Right lobe of liver (tissue), 6 donors: ENCODE data around the gene PLG. TPM values are rescaled to one million over a fixed set of nuclear protein-coding genes. Genes with fewer than 3 reads are reported as not detected.
"Not testable (repeated sequence)": the region's sequence is repeated elsewhere in the genome, so short reads cannot be mapped to it uniquely, and the experiment has no call there.

Experiments used
- ATAC-seq, 4 donors: fragments of 200-7000 bp; cut with Tn5 transposase; one replicate each; pipeline ENCODE4 v1.9.1; 2020; ENCODE audit warnings: mild to moderate bottlenecking in 4 of 4, moderate library complexity in 4 of 4
- DNase-seq, 3 donors: peaks; one replicate each; pipeline ENCODE4 v3.0.0-alpha.2; 2020
- H3K27ac ChIP-seq, 3 donors: fragments of 200-600 bp; one replicate each; pipeline ENCODE4 v1.8.0; 2022
- H3K27me3 ChIP-seq, 2 donors: fragments of 200-600 bp; one replicate each; pipeline ENCODE4 v1.8.0; 2022
- H3K36me3 ChIP-seq, 4 donors: fragments of 200-600 bp; sonication (generic) in 1 of 4; one replicate each; pipeline versions ENCODE4 v1.5.1 to v1.8.0; 2017 to 2022; ENCODE audit warnings: control low read depth in 1 of 4
- H3K4me1 ChIP-seq, 4 donors: fragments of 200-600 bp; sonication (generic) in 1 of 4; one replicate each; pipeline versions ENCODE4 v1.5.1 to v1.8.0; 2017 to 2022; ENCODE audit warnings: control low read depth in 1 of 4
- H3K4me3 ChIP-seq, 3 donors: fragments of 200-600 bp; one replicate each; pipeline ENCODE4 v1.8.0; 2022
- H3K9me3 ChIP-seq, 4 donors: fragments of 200-600 bp; sonication (generic) in 1 of 4; one replicate each; pipeline versions ENCODE4 v1.5.1 to v1.8.0; 2017 to 2022; ENCODE audit warnings: control low read depth in 1 of 4
- CTCF ChIP-seq, 4 donors: fragments of 200-600 bp in 3 of 4; fragments of 450-650 bp in 1 of 4; IDR thresholded peaks; one replicate each; pipeline versions ENCODE4 v1.5.1 to v1.8.0; 2016 to 2022; ENCODE audit warnings: antibody characterized with exemption in 4 of 4, mild to moderate bottlenecking in 2 of 4
- POLR2A ChIP-seq: fragments of 450-650 bp; IDR thresholded peaks from one replicate; pipeline ENCODE4 v1.6.1; 2017; ENCODE audit warnings: antibody characterized with exemption, mild to moderate bottlenecking
- WGBS: methylation state at CpG from one replicate; pipeline ENCODE4 v1.1.6; 2018; ENCODE audit warnings: low coverage, low lambda C conversion rate; ENCODE audit not compliant: insufficient coverage; ENCODE audit errors: missing lambda C conversion rate; 5-methylcytosine and 5-hydroxymethylcytosine counted together
- intact Hi-C, 2 donors: fragments of 100-400 bp; cut with DNase I; formaldehyde crosslinking; loops; one replicate each; pipeline versions ENCODE4 v1.11.2 to v1.14.1; 2022
- total RNA-seq, 6 experiments: library from RNA; depleted of rRNA in 2 of 6; stranded (reverse); fragments of >200 nt in 2 of 6; fragmentation: NEBNext Ultra II Directional in 3 of 6; extraction: Animal tissue kit (Norgen Biotek cat#: 25700) in 3 of 6; gene quantifications; one replicate each; pipeline versions ENCODE4 v1.1.0 to v1.2.4, GENCODE V29; 2016 to 2023
- donor health status: DM: no; HTN: yes; CAD: no.
- donor health status: DM: no; HTN: no; CAD: no.
- donor health status: DM: no; HTN: no; CAD: no.
- donor health status: DM: no; HTN: yes; CAD: no.
- donor health status: DM: no; HTN: yes; CAD: no.

Gene PLG
- total RNA-seq, 6 experiments from 2014 or later = 756 to 3,432 (median 1,885) TPM

DNA sequence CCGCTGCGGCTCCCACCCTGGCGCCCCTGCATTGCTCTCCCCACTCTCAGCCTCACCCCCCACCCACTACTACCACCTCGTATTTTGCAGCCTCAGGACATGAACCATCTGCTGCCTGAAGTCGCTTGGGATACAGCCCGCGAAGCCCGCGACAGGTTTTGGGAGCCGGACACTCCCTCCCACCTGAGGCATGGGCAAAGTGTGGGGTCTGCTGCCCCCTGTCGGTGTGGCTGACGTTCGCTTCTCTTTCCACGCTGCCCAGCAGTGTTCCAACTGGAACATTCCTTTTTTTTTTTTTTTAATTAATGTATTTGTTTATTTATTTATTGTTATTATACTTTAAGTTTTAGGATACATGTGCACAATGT lies 22.7 kb upstream of the PLG start:
- Histone ChIP-seq H3K27me3 (no peaks in the 10 kb centered on the region), H3K9me3 (no peaks in the 10 kb centered on the region), H3K4me1 (peaks cover 0 to 4% (median 0%) of the 10 kb centered on the region in 4 donors), H3K4me3 (peak overlapping the region; percentile 44 to 58 (median 51)), H3K27ac (peak overlapping the region in 1 of 3 donors; percentile 40), H3K36me3 (no peaks in the 10 kb centered on the region)
- ATAC-seq (peak; percentile 92 to 95 (median 93)), DNase-seq (peak; percentile 71 to 73 (median 72))
- whole genome bisulfite sequencing = 4% methylated on average over 13 of the region's 14 CpGs
- TF ChIP-seq POLR2A (no peak), CTCF (IDR thresholded peaks at IDR 0.05) (peak; percentile 43 to 66 (median 55))
- intact Hi-C loops = no loop called here

GRCh38 chr6:160685101-160685761 lies 16.8 kb upstream of the PLG start:
- intact Hi-C loops, H3K4me3 ChIP-seq, H3K36me3 ChIP-seq, H3K27me3 ChIP-seq, H3K9me3 ChIP-seq, H3K4me1 ChIP-seq, ATAC-seq, DNase-seq: not testable (repeated sequence)
- H3K27ac ChIP-seq = peak overlapping the region in 1 of 3 donors; percentile 31
- WGBS = 73% methylated on average over 9 of the region's 32 CpGs

DNA sequence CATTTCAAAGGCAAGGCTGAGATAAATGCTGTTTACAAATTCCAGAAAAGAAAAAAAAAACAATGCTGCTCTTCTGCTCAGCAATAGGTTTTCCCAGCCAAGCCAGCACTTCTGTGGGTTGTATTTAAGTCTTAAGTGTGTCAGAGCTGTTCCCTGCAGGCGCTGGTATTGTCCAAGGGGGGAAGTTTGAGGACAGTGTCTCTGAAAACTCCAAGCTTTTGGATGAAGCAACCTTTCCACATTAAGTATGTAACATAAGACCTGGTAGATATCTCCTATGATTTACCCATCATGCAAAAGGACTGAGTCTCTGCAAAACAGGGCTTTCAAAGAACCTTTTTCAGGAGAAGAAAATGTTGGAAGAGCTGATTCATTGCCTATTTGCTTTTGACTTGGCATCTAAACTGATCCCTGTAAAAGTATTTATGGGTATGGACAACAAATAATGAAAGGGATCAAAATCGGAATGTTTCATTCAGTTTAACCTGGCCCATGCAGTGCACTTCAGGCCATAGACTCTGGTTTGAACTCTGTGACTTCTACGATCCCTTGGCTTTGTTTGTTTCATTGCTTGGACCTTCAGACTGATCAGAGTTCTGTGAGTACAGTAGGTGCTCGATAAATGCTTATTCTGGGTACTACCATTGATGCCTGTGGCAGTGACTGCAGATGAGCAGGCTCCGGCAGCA lies 16.1 kb upstream of the PLG start:
- WGBS = 62% methylated on average over 5 of the region's 5 CpGs

GRCh38 chr6:160690458-160690857 lies 11.6 kb upstream of the PLG start:
- no peak for ATAC-seq
- H3K36me3 ChIP-seq = no peaks in the 10 kb centered on the region
- peaks cover 0 to 21% (median 6%) of the 10 kb centered on the region in 4 donors for H3K4me1 ChIP-seq
- H3K4me3 ChIP-seq = no peak overlapping the region
- no peaks in the 10 kb centered on the region for H3K27me3 ChIP-seq
- DNase-seq = no peak
- H3K27ac ChIP-seq = no peak overlapping the region
- intact Hi-C loops = no loop called here
- TF ChIP-seq POLR2A (no peak), CTCF (IDR thresholded peaks at IDR 0.05) (no peak)
- WGBS = 63% methylated on average over 5 of the region's 9 CpGs
- H3K9me3 ChIP-seq = no peaks in the 10 kb centered on the region

More for the DNA sequence above, 16.1 kb upstream of the PLG start:
- peak overlapping the region in 1 of 3 donors; percentile 31 for H3K27ac ChIP-seq
- no peaks in the 10 kb centered on the region for H3K9me3 ChIP-seq
- no peak overlapping the region for H3K4me3 ChIP-seq
- no peaks in the 10 kb centered on the region for H3K36me3 ChIP-seq
- DNase-seq (no peak), ATAC-seq (peak; percentile 23 to 92 (median 74))
- H3K27me3 ChIP-seq = no peaks in the 10 kb centered on the region
- TF ChIP-seq POLR2A = no peak
- TF ChIP-seq CTCF (IDR thresholded peaks at IDR 0.05) = no peak
- H3K4me1 ChIP-seq = peaks cover 0 to 7% (median 0%) of the 10 kb centered on the region in 4 donors
- intact Hi-C loops = no loop called here

- peak overlapping the region in 1 of 3 donors; percentile 66 for H3K27ac ChIP-seq
- WGBS = 74% methylated on average over 5 of the region's 5 CpGs
- no peak overlapping the region for H3K4me3 ChIP-seq
- H3K4me1 ChIP-seq = peaks cover 0 to 23% (median 9%) of the 10 kb centered on the region in 4 donors
- DNase-seq (no peak), ATAC-seq (no peak)
- H3K9me3 ChIP-seq = no peaks in the 10 kb centered on the region
- H3K27me3 ChIP-seq = no peaks in the 10 kb centered on the region
- TF ChIP-seq CTCF (IDR thresholded peaks at IDR 0.05) = no peak
- no peak for TF ChIP-seq POLR2A
- H3K36me3 ChIP-seq = no peaks in the 10 kb centered on the region
- intact Hi-C loops = no loop called here
Observed at GRCh38 chr6:160691617-160692016, 10.4 kb upstream of the PLG start.
